Measurements from ENCODE around the gene COA8.

Gene COA8

GRCh38 chr14:103548463-103549351, 14.1 kb upstream of the COA8 start:
- no peak for DNase-seq (ENCODE audit: low read depth in 2 of 2)

- DNase-seq (ENCODE audit: low read depth in 2 of 2) = no peak
Observed at GRCh38 chr14:103549361-103550311, 13.1 kb upstream of the COA8 start.

GRCh38 chr14:103550451-103551337, 12.1 kb upstream of the COA8 start:
- no peak for DNase-seq (ENCODE audit: low read depth in 2 of 2)

- no peak for DNase-seq (ENCODE audit: low read depth in 2 of 2)
Observed at GRCh38 chr14:103551338-103551762, 11.4 kb upstream of the COA8 start.

GRCh38 chr14:103552011-103552845, 10.5 kb upstream of the COA8 start:
- no peak for DNase-seq (ENCODE audit: low read depth in 2 of 2)

DNA sequence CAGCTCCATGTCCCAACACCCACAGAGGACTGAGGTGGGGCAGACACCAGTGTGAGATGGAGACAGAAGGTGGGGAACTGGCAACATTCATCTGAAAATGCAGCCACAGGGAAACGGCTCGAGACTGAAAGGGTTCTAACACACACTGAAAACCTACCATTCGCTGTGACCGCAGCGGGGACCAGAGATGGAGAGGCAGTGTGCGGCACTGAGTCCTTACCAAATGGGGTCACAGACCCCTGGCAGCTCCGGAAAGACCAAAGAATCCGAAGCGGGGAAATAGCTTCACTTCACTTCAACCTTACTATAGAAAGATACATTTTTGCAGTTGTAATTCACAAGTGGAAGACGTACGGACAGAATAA, 9.9 kb upstream of the COA8 start:
- DNase-seq (ENCODE audit: low read depth in 2 of 2) = no peak

GRCh38 chr14:103555559-103556337, 7.0 kb upstream of the COA8 start:
- DNase-seq (ENCODE audit: low read depth in 2 of 2) = no peak

DNA sequence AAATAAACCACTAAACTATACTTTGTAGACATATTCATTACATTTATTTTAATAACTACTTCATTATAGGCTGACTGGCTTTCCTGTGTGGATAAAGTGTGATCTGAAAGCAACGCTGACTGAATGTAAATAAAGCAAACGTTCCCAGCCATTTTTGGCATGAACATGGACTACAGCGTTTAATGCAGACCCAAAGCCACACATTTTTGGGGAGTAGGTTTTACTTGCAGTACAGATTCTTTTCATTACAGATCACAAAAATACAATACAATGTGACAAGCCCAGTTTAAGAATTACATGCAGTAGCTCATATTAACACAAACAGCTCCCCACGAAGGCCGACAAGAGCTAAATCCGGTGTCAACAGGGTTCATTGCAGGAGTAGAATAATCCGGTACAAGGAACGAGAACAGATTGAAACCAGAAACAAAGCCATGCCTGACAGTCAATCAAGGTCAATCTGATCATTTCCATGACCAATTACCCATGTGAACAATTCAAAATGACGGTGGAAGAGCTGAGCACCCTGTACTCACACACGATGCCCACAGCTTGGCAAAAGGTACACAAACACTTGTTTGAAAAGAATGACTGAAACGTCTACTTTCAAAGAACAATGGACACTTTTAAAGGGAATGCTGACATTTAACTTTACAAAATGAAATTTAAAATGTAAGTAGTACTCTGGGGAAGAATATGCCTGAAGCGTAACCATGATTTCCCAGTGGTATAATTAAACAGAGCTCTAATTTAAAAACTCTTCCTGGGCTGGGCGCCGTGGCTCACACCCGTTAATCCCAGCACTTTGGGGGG, 5.6 kb upstream of the COA8 start:
- no peak for DNase-seq (ENCODE audit: low read depth in 2 of 2)

- no peak for DNase-seq (ENCODE audit: low read depth in 2 of 2)
Observed at GRCh38 chr14:103558071-103558882, 4.5 kb upstream of the COA8 start.

DNA sequence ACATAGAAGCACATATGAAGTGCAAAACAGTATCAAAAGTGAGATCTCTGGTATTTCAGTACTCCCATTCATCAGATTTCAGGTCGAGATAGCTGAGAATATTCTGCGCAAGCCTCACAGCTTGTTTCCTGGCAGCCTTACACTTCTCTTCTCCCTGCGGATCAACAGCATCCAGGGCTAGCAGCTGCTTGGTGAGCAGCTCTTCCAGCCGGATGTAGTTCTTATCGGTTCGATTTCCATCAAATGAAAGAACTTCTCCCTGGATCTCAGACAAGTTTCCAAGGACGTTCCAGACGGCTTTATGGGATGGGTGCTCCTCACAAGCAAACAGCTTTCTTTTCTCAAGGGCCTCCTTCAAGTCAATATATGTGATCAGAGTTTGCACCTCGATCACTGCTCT, 3.0 kb upstream of the COA8 start:
- no peak for DNase-seq (ENCODE audit: low read depth in 2 of 2)

- no peak for DNase-seq (ENCODE audit: low read depth in 2 of 2)
Observed at GRCh38 chr14:103560691-103561090, 2.1 kb upstream of the COA8 start.

- peak in 1 of 2 donors; percentile 28 for DNase-seq (ENCODE audit: low read depth in 2 of 2)
Observed at GRCh38 chr14:103561381-103562178, 1.2 kb upstream of the COA8 start.

DNA sequence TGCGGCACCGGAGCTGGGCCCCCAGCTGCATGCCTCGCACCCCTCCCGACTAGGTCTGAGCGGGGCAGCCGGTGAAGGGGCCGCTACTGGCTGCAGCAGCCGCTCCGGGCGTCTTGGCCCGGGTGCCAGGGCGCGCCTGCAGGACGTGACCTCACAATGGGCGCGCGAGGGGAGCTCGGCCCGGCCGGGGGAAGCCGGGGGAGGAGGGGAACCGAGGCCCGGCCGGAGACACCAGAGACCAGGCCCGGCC, 656 bp upstream of the COA8 start:
- DNase-seq (ENCODE audit: low read depth in 2 of 2) = no peak

- DNase-seq (ENCODE audit: low read depth in 2 of 2) = no peak
Observed at GRCh38 chr14:103563226-103563620, 463 bp downstream of the COA8 start.

- DNase-seq (ENCODE audit: low read depth in 2 of 2) = no peak
Observed at GRCh38 chr14:103563844-103564505, 1.2 kb downstream of the COA8 start.

DNA sequence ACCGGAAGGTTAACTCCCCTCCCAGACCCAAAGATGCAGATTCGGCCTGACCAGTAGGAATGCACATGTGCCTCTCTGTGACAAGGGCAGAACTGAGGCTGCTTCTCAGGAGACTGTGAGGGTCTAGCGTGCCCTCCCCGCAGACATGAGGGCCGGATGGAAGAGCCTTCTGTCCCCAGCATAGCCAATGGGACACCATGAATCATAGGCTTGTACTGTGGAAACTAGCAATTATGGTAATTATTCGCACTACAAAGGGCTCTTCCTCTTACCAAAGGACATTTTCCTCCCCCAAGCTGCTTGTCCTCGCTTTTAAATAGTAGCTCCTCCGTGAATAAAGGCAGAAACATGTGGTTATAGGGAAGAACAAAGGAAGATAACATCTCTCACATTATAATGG, 6.2 kb downstream of the COA8 start:
- no peak for DNase-seq (ENCODE audit: low read depth in 2 of 2)

- DNase-seq (ENCODE audit: low read depth in 2 of 2) = no peak
Observed at GRCh38 chr14:103569408-103569807, 6.6 kb downstream of the COA8 start.
